ENCODE data around the gene PAM16.

GRCh38 chr16:4332083-4332482, 19.0 kb downstream of the PAM16 start:
- TF ChIP-seq CTCF (IDR thresholded peaks at IDR 0.05) (no peak), POLR2A (IDR thresholded peaks at IDR 0.05) (no peak), EP300 (IDR thresholded peaks at IDR 0.05; ENCODE audit: low read depth) (no peak), POLR2AphosphoS5 (IDR thresholded peaks at IDR 0.05) (no peak)
